Bronchial epithelial cell (primary cell): Measurements from ENCODE around the gene CSNK1D. TPM values are rescaled to one million over a fixed set of nuclear protein-coding genes. Genes with fewer than 3 reads are reported as not detected.

Experiments used
- DNase-seq: peaks from one replicate; pipeline ENCODE4 v3.0.0-alpha.2; 2010; ENCODE audit warnings: low read depth
- FAIRE-seq: peaks from 2 replicates; lab custom pipeline; 2011; peaks lifted over from hg19 to GRCh38; lab: Jason Lieb, UNC
- H3K27me3 ChIP-seq: 2 replicates; pipeline ENCODE4 v1.5.1; 2011; ENCODE audit warnings: low read length; ENCODE audit not compliant: control insufficient read depth, insufficient read depth
- H3K36me3 ChIP-seq: 2 replicates; pipeline ENCODE4 v1.5.1; 2011; ENCODE audit warnings: low read length; ENCODE audit not compliant: control insufficient read depth, insufficient read depth
- H3K4me3 ChIP-seq: 2 replicates; pipeline ENCODE4 v1.5.1; 2011; ENCODE audit warnings: mild to moderate bottlenecking, low read depth, low read length, control low read depth
- total RNA-seq: library from RNA; depleted of rRNA; stranded (reverse); fragments of >200 nt; gene quantifications from 2 replicates; pipeline ENCODE4 v1.2.1, GENCODE V29; 2014
- TF ChIP-seq, protein P1 (sequence below): IDR thresholded peaks from 2 replicates; pipeline ENCODE4 v1.5.1; 2011; ENCODE audit warnings: mild to moderate bottlenecking, moderate library complexity, low read length, control low read depth, inconsistent platforms; ENCODE audit not compliant: insufficient read depth, severe bottlenecking

Gene CSNK1D
- total RNA-seq, 1 donor from 2014 or later, result 72.4 TPM

DNA sequence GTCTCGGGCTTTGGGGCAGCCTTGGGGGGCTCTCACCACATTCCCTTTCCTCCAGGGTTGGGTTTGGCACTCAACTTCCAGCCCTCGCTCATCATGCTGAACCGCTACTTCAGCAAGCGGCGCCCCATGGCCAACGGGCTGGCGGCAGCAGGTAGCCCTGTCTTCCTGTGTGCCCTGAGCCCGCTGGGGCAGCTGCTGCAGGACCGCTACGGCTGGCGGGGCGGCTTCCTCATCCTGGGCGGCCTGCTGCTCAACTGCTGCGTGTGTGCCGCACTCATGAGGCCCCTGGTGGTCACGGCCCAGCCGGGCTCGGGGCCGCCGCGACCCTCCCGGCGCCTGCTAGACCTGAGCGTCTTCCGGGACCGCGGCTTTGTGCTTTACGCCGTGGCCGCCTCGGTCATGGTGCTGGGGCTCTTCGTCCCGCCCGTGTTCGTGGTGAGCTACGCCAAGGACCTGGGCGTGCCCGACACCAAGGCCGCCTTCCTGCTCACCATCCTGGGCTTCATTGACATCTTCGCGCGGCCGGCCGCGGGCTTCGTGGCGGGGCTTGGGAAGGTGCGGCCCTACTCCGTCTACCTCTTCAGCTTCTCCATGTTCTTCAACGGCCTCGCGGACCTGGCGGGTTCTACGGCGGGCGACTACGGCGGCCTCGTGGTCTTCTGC lies 36.3 kb downstream of the CSNK1D start:
- DNase-seq (no peak), FAIRE-seq (no peak)
- H3K27me3 ChIP-seq, result no peaks in the 10 kb centered on the region
- no peak overlapping the region for H3K4me3 ChIP-seq
- TF ChIP-seq, protein P1, sequence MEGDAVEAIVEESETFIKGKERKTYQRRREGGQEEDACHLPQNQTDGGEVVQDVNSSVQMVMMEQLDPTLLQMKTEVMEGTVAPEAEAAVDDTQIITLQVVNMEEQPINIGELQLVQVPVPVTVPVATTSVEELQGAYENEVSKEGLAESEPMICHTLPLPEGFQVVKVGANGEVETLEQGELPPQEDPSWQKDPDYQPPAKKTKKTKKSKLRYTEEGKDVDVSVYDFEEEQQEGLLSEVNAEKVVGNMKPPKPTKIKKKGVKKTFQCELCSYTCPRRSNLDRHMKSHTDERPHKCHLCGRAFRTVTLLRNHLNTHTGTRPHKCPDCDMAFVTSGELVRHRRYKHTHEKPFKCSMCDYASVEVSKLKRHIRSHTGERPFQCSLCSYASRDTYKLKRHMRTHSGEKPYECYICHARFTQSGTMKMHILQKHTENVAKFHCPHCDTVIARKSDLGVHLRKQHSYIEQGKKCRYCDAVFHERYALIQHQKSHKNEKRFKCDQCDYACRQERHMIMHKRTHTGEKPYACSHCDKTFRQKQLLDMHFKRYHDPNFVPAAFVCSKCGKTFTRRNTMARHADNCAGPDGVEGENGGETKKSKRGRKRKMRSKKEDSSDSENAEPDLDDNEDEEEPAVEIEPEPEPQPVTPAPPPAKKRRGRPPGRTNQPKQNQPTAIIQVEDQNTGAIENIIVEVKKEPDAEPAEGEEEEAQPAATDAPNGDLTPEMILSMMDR, result no peak
- H3K36me3 ChIP-seq, result peaks cover 45% of the 10 kb centered on the region

DNA sequence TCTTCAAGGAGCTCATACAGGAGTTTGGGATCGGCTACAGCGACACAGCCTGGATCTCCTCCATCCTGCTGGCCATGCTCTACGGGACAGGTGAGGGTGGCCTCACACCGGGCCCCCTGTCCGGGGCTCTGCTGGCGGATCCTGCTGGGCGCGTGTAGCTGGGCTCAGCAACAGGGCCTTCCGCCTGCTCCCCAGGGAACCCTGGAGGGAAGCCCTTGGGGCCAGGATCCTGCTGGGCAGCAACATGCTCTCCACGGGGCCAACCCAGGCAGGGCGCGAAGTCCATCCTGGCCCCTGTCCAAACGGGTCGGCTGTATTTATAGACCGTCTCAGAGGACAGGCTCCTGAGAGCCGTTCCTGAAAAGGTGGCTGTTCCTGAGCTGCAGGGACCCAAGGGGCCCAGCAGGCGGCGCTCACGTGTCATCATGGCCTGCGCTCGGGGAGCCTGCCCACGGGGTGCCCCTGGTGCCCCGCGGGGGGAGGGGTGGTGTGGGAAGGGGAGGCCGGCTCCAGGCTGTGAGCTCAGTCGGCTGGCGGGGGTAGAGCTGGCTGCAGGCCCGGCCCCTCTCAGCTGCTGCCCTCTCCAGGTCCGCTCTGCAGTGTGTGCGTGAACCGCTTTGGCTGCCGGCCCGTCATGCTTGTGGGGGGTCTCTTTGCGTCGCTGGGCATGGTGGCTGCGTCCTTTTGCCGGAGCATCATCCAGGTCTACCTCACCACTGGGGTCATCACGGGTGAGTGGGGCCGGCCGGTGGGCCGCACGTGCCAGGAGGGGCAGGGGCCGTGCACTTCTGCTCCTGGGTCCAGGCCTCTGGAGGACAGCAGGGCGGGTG lies 37.1 kb downstream of the CSNK1D start:
- DNase-seq (no peak), FAIRE-seq (no peak)
- H3K4me3 ChIP-seq, result no peak overlapping the region
- no peaks in the 10 kb centered on the region for H3K27me3 ChIP-seq
- TF ChIP-seq, protein P1, result peak; percentile 86
- H3K36me3 ChIP-seq, result peaks cover 45% of the 10 kb centered on the region

DNA sequence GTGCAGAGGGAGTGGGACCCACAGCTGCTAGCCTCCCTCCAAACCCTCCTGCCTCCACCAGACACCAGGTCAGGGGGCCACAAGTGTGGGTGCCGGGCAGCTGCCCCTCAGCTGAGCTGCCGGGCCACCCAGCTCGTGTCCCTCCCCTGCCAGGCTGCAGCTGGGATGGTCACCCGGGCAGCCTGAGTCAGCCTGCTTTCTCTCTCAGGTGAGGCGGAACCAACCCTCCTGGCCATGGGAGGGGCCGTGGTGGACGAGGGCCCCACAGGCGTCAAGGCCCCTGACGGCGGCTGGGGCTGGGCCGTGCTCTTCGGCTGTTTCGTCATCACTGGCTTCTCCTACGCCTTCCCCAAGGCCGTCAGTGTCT lies 37.7 kb downstream of the CSNK1D start:
- TF ChIP-seq, protein P1, result no peak
- DNase-seq (peak; percentile 29), FAIRE-seq (no peak)
- Histone ChIP-seq H3K36me3 (peaks cover 45% of the 10 kb centered on the region), H3K27me3 (no peaks in the 10 kb centered on the region), H3K4me3 (no peak overlapping the region)

DNA sequence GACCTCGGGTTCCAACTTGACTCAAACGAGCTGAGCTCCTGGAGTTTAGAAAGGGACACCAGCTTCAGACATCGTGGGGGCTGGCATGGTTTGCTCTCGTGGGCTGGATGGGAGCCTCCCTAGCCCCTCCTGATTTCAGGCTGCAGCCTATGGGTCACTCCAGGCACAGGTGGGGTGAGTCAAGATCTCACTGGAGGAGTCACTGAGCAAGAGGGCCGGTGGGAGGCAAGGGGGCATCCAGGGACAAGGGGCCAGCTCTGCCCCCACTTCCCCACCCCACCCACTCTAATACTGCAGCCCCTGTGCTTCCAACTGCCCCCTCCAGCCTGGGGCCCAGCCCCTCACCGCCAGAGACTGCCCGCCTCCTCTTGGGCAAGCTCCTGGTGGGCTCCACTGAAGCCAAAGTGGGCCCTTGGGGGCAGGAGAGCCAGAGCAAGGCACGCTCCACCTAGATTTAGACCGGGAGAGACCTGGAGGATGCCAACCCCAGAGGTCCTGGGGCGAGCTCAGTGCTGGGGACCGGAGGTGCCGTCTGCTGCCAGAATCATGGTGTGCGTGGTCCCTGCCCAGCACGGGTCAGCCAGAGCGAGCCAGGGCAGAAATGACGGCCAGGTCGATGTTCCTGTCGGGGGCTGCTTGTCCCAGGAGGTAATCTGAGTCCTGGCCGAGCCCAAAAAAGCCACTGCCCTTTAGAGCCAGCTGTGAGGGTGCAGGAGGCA lies 38.3 kb downstream of the CSNK1D start:
- TF ChIP-seq, protein P1, result no peak
- no peak for DNase-seq

DNA sequence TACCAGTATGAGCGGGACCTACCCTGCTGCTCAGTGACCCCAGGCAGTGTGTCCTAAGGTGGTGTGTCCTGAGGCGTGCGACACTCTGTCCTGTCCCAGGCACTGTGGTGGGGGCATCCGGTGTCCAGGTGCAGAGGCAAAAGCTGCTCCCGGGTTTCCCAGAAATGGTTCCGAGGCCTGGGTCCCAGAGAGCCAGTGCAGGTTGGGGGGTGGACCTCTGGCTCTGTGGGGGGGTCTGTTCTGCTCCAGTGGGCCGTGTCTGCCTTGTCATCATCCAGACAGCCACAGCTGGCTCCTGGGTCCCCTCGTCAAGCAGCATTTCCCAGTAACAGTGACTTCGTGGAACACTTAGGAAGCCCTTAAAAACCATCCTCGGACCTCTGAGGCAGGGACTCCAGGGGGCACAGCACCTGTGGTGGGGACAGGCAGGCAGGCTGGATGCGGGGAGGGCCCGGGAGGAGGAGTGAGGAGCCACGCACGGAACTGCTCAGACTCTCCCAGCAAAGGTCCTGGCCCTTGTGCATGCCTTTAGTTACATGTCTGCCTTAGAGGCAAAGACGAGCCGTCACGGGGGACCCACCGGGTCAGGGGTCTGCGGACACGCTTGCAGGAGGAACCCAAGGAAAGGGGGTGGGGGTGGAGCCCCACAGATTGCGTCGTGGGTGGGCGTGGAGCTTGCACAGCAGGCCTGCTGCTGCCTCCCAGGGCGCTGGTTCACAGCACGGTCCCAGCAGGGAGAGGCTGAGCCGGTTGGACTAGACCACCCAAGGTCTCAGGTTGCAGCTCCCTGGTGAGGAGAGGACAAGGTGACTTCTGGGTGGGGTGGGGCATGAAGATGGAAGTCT lies 39.1 kb downstream of the CSNK1D start:
- Histone ChIP-seq H3K36me3 (peaks cover 41% of the 10 kb centered on the region), H3K4me3 (no peak overlapping the region), H3K27me3 (no peaks in the 10 kb centered on the region)
- DNase-seq (no peak), FAIRE-seq (no peak)
- TF ChIP-seq, protein P1, result no peak

More for the DNA sequence above, 38.3 kb downstream of the CSNK1D start:
- no peak for FAIRE-seq
- H3K36me3 ChIP-seq, result peaks cover 45% of the 10 kb centered on the region
- no peak overlapping the region for H3K4me3 ChIP-seq
- H3K27me3 ChIP-seq, result no peaks in the 10 kb centered on the region
